HUES48 (cell line): ENCODE data around the gene SLC22A31.

ENCODE experiments used
- H3K27ac ChIP-seq: one replicate; pipeline ENCODE4 v1.7.0; 2013; ENCODE audit warnings: low read depth, low read length, inconsistent platforms
- H3K27me3 ChIP-seq: 2 replicates; pipeline ENCODE4 v1.6.1; 2013; ENCODE audit warnings: mild to moderate bottlenecking, low read length; ENCODE audit not compliant: control insufficient read depth, insufficient read depth
- H3K36me3 ChIP-seq: 2 replicates; pipeline ENCODE4 v1.6.1; 2013; ENCODE audit warnings: low read length; ENCODE audit not compliant: control insufficient read depth, insufficient read depth
- H3K4me1 ChIP-seq: 2 replicates; pipeline ENCODE4 v1.6.1; 2013; ENCODE audit warnings: mild to moderate bottlenecking, low read length; ENCODE audit not compliant: control insufficient read depth, insufficient read depth
- H3K4me3 ChIP-seq: 2 replicates; pipeline ENCODE4 v1.5.1; 2013; ENCODE audit warnings: mild to moderate bottlenecking, low read depth, low read length
- H3K9ac ChIP-seq: 2 replicates; pipeline ENCODE4 v1.6.1; 2013; ENCODE audit warnings: mild to moderate bottlenecking, low read depth, low read length, moderate library complexity
- H3K9me3 ChIP-seq: 2 replicates; pipeline ENCODE4 v1.6.1; 2013; ENCODE audit warnings: low read length; ENCODE audit not compliant: control insufficient read depth, insufficient read depth

The SLC22A31 gene

DNA sequence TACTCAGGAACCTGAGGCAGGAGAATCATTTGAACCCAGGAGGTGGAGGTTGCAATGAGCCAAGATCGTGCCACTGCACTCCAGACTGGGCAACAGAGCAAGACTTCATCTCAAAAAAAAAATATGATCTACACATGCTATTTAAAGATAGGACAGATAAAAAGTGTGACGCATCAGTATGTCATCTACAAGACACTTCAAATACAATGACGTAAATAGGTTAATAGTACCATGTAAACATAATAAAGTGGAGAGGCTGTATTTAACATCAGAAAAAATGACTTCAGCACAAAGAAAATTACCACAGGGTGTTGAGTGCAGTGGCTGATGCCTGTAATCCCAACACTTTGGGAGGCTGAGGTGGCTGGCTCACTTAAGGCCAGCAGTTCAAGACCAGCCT is 37.4 kb upstream of the SLC22A31 start:
- Histone ChIP-seq H3K27ac (no peak overlapping the region), H3K27me3 (no peaks in the 10 kb centered on the region), H3K9ac (no peak overlapping the region), H3K4me3 (no peak overlapping the region), H3K36me3 (peaks cover 16% of the 10 kb centered on the region), H3K4me1 (no peaks in the 10 kb centered on the region), H3K9me3 (peaks cover 10% of the 10 kb centered on the region)

DNA sequence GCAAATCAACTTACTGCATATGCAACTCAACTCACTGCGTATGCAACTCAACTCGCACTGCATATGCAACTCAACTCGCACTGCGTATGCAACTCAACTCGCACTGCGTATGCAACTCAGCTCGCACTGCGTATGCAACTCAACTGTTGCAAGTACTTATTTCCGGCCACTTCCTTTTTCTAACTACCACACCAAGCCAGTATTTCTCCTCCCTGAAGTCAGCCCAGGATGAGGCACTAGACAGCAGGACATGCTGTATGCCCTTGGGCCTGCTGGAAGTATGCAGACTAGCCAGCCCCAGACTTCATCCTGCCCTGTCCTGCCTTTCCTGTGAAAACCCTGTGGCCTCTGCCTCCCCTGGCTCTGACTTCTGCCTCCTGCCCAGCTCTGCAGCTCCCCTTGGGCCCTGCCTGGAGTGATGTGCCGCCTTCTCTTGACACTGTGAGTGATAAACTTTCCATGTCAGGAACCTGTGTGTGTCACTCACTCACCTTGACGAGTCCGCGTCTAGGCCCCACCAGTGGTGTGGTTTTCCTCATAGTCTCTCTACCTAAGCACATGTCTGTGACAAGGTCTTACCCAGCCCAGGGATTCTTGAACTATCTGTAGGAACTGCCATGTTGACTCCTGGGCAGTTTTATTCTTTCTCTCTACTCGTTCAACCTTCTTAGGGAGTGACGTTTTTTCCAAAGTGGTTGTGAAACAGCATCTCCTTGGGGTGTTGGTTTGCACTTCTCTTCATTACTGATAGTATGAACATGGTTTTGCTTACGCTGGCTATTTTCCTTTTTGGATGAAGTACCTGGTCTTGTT is 33.5 kb upstream of the SLC22A31 start:
- peaks cover 47% of the 10 kb centered on the region for H3K36me3 ChIP-seq
- H3K4me3 ChIP-seq: no peak overlapping the region
- H3K27me3 ChIP-seq: no peaks in the 10 kb centered on the region
- H3K9me3 ChIP-seq: peaks cover 19% of the 10 kb centered on the region
- H3K27ac ChIP-seq: no peak overlapping the region
- no peaks in the 10 kb centered on the region for H3K4me1 ChIP-seq
- no peak overlapping the region for H3K9ac ChIP-seq

DNA sequence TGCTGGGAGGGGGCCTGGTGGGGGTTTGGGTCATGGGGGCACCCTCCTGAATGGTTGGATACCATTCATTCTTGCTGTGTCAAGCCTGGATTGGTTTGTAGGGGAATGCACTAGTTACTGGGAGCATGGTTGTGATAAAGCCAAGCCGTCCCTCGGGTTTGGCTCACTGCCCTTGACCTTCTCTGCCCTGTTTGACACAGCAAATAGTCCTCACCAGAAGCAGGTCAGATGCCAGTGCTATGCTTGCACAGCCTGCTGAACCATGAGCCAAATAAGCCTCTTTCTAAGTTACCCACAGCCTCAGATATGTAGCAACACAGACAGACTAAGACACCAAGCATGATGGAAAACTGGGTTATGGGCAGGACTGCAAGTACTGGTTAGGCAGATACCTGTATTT is 31.8 kb upstream of the SLC22A31 start:
- H3K27me3 ChIP-seq: no peaks in the 10 kb centered on the region
- H3K27ac ChIP-seq: no peak overlapping the region
- peaks cover 35% of the 10 kb centered on the region for H3K9me3 ChIP-seq
- H3K4me3 ChIP-seq: no peak overlapping the region
- peaks cover 65% of the 10 kb centered on the region for H3K36me3 ChIP-seq
- no peaks in the 10 kb centered on the region for H3K4me1 ChIP-seq
- H3K9ac ChIP-seq: no peak overlapping the region

DNA sequence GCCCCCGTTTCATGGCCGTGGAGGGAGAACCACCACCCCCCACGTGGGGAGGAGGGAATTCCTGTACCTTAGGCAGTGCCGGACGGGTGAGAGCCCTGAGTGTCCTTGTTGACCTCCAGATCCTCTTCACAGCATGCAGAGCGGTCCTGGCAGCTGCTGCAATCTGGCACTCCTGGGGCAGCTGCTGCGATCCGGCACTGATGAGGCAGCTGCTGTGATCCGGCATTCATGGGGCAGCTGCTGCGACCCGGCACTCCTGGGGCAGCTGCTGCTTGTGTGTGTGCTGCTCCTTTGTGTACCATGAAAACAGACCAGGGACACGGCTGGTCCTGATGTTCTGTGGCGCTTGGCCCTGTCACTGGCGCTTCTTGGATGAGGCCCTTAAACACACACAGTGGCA is 29.9 kb upstream of the SLC22A31 start:
- no peak overlapping the region for H3K4me3 ChIP-seq
- H3K36me3 ChIP-seq: peaks cover 79% of the 10 kb centered on the region
- H3K9ac ChIP-seq: no peak overlapping the region
- H3K27ac ChIP-seq: no peak overlapping the region
- H3K4me1 ChIP-seq: no peaks in the 10 kb centered on the region
- no peaks in the 10 kb centered on the region for H3K27me3 ChIP-seq
- H3K9me3 ChIP-seq: peaks cover 43% of the 10 kb centered on the region

DNA sequence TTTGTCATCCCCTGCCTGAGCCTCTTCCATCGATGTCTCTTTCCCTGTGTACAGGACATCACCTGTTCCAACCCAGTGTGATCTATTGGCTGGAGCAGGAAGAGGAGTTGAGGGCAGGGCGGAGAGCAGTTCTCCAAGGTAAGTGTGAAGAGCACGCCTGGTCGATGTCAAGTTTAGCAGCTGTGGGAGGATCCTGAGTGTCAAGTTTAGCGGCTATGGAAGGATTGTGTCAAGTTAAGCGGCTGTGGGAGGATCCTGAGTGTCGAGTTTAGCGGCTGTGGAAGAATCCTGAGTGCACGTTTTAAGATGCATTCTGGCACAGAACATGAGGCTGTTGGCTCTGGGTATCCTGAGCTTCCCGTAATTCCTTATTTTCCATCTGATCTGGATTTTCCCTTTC is 24.3 kb upstream of the SLC22A31 start:
- Histone ChIP-seq H3K9ac (no peak overlapping the region), H3K27me3 (no peaks in the 10 kb centered on the region), H3K36me3 (peaks cover 70% of the 10 kb centered on the region), H3K27ac (no peak overlapping the region), H3K4me1 (no peaks in the 10 kb centered on the region), H3K4me3 (no peak overlapping the region), H3K9me3 (peaks cover 27% of the 10 kb centered on the region)

DNA sequence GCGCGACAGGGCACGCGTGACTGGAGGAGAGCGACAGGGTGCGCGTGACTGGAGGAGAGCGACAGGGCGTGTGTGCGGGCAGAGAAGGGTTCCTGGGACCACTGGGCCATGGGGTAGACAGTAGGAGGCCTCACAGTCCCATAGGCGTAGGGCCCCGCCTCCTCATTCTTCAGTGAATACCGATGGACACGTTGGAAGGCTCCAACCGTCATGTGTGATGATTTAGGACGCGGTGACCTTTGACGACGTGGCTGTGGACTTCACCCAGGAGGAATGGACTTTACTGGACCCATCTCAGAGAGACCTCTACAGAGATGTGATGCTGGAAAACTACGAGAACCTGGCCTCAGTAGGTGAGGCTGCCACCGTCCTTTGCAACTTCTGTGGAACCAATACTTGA is 22.6 kb upstream of the SLC22A31 start:
- H3K4me1 ChIP-seq: no peaks in the 10 kb centered on the region
- H3K27me3 ChIP-seq: no peaks in the 10 kb centered on the region
- H3K36me3 ChIP-seq: peaks cover 56% of the 10 kb centered on the region
- H3K9ac ChIP-seq: no peak overlapping the region
- peaks cover 15% of the 10 kb centered on the region for H3K9me3 ChIP-seq
- H3K27ac ChIP-seq: no peak overlapping the region
- H3K4me3 ChIP-seq: no peak overlapping the region

DNA sequence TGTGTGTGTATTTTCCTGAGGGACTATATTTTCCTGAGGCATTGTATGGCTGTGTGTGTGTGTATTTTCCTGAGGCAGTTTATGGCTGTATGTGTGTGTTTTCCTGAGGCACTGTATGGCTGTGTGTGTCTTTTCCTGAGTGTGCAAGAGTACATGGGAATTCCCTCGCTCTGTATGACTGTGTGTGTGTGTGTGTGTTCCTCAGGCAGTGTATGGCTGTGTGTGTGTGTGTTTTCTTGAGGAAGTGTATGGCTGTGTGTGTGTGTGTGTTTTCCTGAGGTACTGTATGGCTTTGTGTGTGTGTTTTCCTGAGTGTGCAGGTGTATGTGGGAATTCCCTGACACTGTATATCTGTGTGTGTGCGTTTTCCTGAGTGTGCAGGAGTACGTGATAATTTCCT is 21.3 kb upstream of the SLC22A31 start:
- no peak overlapping the region for H3K4me3 ChIP-seq

DNA sequence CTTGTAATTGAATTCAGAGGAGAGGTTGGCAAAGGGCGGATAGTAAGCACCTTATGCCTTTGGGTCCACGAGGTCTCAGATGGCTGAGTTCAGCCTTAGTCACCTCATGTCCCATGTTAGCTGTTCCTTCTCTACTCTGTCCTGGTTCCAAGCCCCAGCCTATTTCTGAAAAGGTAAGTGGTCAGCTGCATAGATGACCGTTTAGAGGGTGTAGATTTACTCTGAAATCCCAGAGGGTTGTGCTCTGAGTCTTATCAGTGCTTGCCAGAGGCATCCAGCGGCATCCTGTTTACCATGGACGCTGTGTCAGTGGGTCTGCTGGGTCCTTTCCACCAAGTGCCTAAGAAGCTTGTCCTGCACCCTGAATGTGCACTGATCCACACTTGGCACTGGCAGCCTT is 19.0 kb upstream of the SLC22A31 start:
- no peaks in the 10 kb centered on the region for H3K27me3 ChIP-seq
- peaks cover 29% of the 10 kb centered on the region for H3K36me3 ChIP-seq
- H3K4me1 ChIP-seq: peaks cover 4% of the 10 kb centered on the region; the same call in 1 of the 2 replicates
- no peak overlapping the region for H3K9ac ChIP-seq
- no peaks in the 10 kb centered on the region for H3K9me3 ChIP-seq
- no peak overlapping the region for H3K4me3 ChIP-seq
- H3K27ac ChIP-seq: no peak overlapping the region

More for the DNA sequence above, 21.3 kb upstream of the SLC22A31 start:
- Histone ChIP-seq H3K36me3 (peaks cover 43% of the 10 kb centered on the region), H3K27me3 (no peaks in the 10 kb centered on the region), H3K27ac (no peak overlapping the region), H3K9ac (no peak overlapping the region), H3K9me3 (peaks cover 2% of the 10 kb centered on the region), H3K4me1 (peaks cover 3% of the 10 kb centered on the region; the same call in 1 of the 2 replicates)

DNA sequence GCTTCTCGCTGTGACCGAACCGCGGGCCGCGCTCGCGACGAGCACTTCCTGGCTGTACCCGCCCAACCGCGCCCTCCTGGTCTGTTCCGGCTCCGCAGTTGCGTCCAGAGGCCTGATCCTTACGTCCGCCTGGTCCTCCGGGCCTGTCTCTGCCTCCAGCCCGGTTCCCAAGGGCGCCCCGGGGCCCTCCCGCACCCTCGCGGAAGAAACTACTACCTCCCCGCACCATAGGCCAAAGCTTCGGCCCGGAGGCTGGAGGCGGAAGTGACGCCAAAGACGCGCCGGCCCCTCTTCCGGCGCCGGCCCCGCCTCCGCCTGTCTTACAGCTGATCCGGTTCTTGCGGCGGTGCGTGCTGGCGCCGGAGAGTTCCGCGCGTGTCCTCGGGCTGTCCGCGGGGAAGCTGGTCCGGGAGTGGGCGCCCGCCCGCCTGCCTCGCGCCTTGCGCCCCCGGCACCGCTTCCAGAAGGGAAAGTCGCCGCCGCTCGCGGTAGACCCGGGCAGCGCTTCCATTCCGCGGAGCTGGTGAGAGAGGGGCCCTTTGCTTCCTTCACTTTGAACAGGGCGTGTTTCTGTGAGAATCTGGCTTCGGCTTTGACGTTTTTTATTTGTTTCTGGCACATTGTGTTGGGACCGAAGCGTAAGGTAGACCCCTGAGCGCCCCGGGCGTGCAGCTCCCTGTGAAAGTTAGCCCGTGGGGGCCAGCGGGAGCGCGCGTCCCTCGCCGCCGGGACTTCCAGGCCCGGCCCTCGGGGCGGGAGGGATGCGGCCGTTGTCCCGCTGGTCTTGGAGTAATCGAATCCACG is 17.3 kb upstream of the SLC22A31 start, which contains the start of gene ZNF778:
Gene ZNF778 (plus strand): TSS at position 316 of the 804 bp plus-strand sequence. CDS start 3,425 bp downstream, outside the sequence.
- Histone ChIP-seq H3K9ac (peak within 1 kb of the TSS; percentile 94), H3K36me3 (peaks cover 16% of the 10 kb centered on the region), H3K27me3 (no peaks in the 10 kb centered on the region), H3K9me3 (no peaks in the 10 kb centered on the region), H3K4me1 (peaks cover 4% of the 10 kb centered on the region; the same call in 1 of the 2 replicates), H3K4me3 (peak within 1 kb of the TSS; percentile 98), H3K27ac (peak within 1 kb of the TSS; percentile 92)

DNA sequence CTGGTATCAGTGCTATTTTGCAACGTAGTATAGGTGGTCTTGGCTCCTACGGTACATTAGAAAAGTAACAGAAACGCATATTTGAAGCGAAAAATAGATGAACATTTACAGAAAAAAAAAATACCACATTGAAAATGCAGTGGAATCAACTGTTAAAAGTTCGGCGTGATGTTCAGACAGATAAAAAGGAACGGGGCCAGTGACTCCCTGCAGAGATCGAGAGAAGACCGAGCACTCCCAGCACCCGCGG is 16.7 kb upstream of the SLC22A31 start:
- Histone ChIP-seq H3K4me3 (peak overlapping the region; percentile 98), H3K27me3 (no peaks in the 10 kb centered on the region), H3K9me3 (no peaks in the 10 kb centered on the region), H3K27ac (peak overlapping the region; percentile 92), H3K4me1 (peaks cover 4% of the 10 kb centered on the region; the same call in 1 of the 2 replicates), H3K36me3 (peaks cover 13% of the 10 kb centered on the region), H3K9ac (peak overlapping the region; percentile 94)
